GM21576 (cell line): Measurements from ENCODE around the gene LMX1B.

Source experiments
- ATAC-seq: cut with Tn5 transposase; IDR thresholded peaks from one replicate; pipeline ENCODE4 v1.9.1; 2021; ENCODE audit warnings: mild to moderate bottlenecking, moderate library complexity; ENCODE audit not compliant: unreplicated experiment

LMX1B gene

GRCh38 chr9:126604059-126605055, 9.4 kb upstream of the LMX1B start:
- ATAC-seq, result no peak

- no peak for ATAC-seq
Observed at GRCh38 chr9:126605792-126606482, 7.8 kb upstream of the LMX1B start.

GRCh38 chr9:126606483-126606870, 7.3 kb upstream of the LMX1B start:
- no peak for ATAC-seq

DNA sequence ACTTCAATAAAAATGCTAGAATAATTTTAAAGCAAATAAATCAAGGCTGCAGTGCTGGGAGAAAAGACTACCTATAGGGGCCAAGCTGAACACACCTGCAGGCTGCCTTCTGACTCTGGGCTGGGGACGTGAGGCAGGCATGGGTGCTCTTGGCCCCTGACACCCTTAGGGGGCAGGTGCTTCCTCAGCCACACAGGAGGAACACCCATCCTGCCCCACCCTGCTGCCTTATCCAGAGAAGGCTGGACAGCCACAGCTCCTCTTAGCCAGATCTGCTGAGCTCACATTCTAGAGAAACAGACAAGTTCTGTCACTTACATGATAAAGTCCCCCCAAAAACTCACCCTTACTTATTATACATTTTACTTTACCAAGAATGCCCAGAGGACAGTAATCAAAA, 6.6 kb upstream of the LMX1B start:
- ATAC-seq, result no peak

GRCh38 chr9:126607731-126608130, 6.0 kb upstream of the LMX1B start:
- ATAC-seq, result no peak

DNA sequence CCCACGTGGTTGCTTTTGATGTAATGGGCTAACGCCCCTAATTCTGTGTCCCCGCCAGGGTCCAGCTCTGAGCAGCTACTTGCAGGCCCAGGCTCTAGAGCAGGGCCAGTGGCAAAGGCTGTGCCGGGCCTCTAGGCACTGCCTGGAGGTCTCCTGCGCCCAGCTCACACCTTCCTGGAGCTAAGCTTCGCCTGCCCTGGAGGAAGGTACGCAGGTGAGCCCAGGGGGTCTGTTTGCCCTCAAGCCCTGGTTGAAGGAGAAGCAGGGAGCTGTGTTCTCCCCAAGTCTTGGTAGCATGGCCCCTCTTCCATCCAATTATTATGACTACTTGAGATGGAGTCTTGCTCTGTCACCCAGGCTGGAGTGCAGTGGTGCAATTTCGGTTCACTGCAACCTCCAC, 5.2 kb upstream of the LMX1B start:
- no peak for ATAC-seq

GRCh38 chr9:126609191-126609590, 4.5 kb upstream of the LMX1B start:
- ATAC-seq, result no peak

DNA sequence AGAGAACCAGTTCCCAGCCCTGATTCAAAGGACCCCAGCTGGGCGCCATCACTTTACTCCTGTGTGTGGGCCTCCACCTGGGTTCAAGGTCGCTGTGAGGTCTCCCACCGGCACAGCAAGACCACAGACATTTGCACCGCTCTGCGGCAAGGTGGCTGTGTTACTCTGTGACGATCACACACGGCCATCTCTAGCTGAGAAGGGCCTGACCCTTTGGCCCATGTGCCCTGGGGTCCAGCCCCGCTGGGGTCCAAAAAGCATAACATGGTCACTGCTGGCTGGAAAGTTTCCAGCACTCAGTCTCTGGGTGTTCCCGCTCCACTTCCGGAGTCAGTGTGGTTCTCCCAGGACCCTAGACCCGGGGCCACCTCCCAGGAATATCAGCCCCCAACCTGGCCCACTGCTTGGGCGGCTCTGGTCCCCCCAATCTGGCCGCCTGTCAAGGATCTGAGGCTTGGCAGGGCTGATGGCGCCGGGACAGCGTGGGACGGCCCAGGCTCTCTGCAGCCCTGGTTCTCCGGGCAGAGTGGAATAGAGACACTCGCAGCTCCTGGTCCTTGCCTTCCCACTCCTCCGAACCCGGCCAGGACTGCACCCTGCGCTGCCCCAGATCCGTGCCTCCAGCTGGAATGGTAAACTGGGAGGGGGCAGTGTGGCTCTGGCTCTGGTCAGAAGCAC, 3.9 kb upstream of the LMX1B start:
- ATAC-seq, result no peak

DNA sequence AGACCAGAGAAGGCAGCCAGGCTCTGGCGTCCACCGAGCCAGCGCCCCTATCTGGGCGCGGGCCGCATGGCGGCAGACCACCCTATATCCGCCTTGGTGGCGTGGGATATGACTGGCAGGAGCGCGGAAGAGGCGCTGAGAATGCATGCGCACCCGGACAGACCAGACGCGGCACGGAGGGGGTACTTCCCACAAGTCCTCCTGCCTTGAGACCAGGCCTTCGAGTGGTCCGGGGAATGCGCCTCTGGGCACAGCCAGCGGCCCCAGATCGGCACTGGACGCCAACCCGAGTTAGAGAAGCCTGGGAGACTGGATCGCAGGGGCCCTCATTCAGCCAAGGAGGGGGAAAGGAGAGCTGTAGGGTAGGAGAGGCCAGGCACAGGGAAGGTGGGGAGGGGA, 2.5 kb upstream of the LMX1B start:
- no peak for ATAC-seq

DNA sequence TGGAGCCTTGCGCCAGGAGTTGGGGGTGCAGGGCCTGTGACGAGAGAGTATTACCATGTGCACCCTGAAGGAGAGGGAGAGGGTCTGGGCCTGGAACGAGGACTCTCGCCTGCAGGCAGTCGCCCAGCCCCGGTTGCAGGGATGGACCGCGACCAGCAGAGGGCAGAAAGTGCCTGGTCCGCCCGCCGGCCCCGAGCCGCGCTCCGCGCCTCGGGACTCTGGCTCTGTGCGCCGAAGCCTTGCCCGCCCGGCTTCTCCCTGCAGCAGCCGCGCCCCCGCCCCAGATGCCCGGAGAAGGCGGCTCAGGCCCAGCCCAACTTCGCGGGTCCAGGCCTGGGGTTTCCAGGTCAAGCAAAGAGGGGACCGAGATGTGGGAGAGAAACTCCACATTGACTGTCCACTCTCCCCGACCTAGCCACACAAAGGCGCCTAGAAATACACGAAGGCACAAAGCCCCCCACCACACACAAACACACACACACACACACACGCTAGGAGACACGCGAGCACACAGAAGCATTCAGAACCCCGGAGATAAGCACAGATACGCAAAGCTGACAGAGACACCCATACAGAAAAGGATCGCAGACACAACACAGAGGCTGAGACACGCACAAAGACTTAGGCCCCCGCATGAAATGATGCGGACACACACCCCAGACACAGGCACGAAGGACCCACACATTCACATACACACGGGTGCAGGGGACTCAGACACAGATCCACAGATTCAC, 2.0 kb upstream of the LMX1B start:
- no peak for ATAC-seq

DNA sequence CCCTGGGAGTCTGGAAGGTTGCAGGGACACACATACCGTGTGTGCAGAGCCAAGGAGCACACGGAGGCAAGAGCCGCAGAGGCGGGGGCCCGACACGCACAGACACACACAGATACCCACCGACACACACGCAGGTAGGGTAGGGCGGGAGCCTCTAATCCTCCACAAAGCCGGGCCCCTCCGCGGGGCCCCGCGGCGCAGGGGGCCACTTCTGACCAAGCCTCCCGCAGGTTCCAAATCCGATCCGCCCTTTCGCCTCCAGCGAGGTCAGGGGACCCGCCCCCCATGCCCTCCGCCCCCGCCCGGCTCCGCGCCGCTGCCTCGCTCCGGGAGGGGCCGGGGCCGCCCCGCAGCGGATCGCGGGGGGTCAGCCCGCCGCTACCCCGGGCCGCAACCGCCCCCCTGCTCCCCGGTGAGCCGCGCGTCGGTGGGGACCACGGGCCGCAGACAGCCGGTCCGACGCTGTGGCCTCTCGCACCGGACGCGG, 1.4 kb upstream of the LMX1B start:
- ATAC-seq, result no peak

- no peak for ATAC-seq
Observed at GRCh38 chr9:126612813-126613641, 701 bp upstream of the LMX1B start.

- ATAC-seq, result no peak
Observed at GRCh38 chr9:126614088-126614454, 343 bp downstream of the LMX1B start.

DNA sequence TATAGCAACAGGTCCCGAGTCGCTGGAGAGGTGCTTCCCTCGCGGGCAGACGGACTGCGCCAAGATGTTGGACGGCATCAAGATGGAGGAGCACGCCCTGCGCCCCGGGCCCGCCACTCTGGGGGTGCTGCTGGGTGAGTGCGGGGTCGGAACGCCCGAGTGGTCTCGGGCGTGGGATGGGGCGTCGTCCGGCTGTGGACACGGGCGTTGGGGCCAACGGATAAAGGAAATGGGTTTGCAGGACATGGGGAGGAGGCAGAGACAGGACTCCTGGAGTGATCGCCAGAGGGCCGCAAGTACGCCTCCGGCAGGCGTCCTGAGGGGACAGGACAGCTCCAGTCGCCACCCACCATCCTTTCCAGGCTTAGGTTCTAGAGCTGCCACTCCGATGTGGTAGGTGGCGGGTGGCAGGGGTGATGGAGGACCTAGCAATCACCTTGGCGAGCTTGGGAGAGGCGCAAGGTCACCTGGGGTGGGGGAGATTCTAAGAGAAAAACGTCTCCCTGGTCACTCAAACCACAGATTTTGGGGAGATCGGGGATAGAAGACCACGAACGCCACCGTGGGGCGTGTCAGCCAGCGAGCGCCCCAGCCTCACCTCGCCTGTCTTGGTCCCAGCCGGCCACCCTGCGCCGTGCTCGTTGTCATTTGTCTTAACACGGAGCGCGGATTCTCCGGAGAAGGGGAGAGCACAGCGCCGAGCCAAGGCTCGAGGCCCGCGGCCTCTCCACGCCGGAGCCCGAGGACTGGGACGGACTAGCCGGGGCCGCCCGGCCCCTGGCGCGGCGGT, 922 bp downstream of the LMX1B start:
- ATAC-seq, result no peak

- no peak for ATAC-seq
Observed at GRCh38 chr9:126615245-126615790, 1.6 kb downstream of the LMX1B start.

DNA sequence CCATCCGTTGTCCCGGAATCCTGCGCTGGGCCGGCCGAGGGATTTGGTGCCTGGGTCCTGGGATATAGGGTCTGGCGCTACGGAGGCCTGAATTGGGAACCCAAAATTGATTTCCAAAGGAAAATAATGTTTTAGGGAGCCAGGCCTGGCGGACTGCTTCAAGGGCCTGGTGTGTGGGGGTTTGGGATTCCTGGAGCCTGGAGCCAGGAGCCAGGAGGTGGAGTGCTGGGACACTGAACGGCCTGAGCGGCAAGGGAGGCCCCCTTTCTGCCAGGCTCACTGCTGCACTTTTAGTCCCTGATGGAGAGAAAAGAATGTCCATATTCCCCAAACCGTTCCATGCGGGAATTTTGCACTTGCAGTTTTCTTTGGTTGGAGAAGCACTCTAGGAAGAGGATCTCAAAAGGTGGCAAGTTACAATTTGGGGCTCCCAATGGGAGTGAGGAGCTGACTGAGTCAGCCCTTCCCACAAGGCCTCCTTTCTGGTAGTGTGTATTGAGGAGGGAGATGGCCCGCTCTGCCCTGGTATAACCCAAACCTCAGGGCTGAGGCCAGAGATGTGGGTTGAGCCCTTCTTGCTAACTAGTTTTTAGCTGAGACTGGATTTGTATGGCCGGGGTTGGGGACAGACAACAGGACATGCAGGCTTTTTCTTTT, 2.2 kb downstream of the LMX1B start:
- ATAC-seq, result no peak

- no peak for ATAC-seq
Observed at GRCh38 chr9:126616521-126616976, 2.8 kb downstream of the LMX1B start.
